H9 (cell line): ENCODE data around the gene DSG2. TPM values are rescaled to one million over a fixed set of nuclear protein-coding genes. Genes with fewer than 3 reads are reported as not detected.
"Not testable (repeated sequence)": the region's sequence is repeated elsewhere in the genome, so short reads cannot be mapped to it uniquely, and the experiment has no call there.

Experiments
- DNase-seq: peaks from one replicate; pipeline ENCODE4 v3.0.0-alpha.2; 2017
- H2AFZ ChIP-seq: one replicate; pipeline ENCODE4 v1.6.1; 2013; ENCODE audit warnings: mild to moderate bottlenecking, low read length, control low read depth, moderate library complexity
- H2AK5ac ChIP-seq: 2 replicates; pipeline ENCODE4 v1.6.1; 2013; ENCODE audit warnings: low read length, control low read depth, mixed read lengths; ENCODE audit not compliant: insufficient read length
- H2BK120ac ChIP-seq: one replicate; pipeline ENCODE4 v1.6.1; 2013; ENCODE audit warnings: low read depth, mild to moderate bottlenecking, low read length, control low read depth, inconsistent platforms; ENCODE audit not compliant: poor library complexity, severe bottlenecking
- H2BK12ac ChIP-seq: 2 replicates; pipeline ENCODE4 v1.6.1; 2013; ENCODE audit warnings: low read length, control low read depth, mixed read lengths, low read depth; ENCODE audit not compliant: insufficient read length
- H2BK15ac ChIP-seq: 2 replicates; pipeline ENCODE4 v1.6.1; 2013; ENCODE audit warnings: low read depth, low read length, control low read depth
- H2BK20ac ChIP-seq: one replicate; pipeline ENCODE4 v1.6.1; 2013; ENCODE audit warnings: low read depth, mild to moderate bottlenecking, low read length, control low read depth, inconsistent platforms; ENCODE audit not compliant: poor library complexity, severe bottlenecking
- H2BK5ac ChIP-seq: 2 replicates; pipeline ENCODE4 v1.6.1; 2013; ENCODE audit warnings: low read length, control low read depth, mixed read lengths; ENCODE audit not compliant: insufficient read length
- H3K14ac ChIP-seq: 2 replicates; pipeline ENCODE4 v1.6.1; 2013; ENCODE audit warnings: low read length, control low read depth; ENCODE audit not compliant: insufficient read depth
- H3K18ac ChIP-seq: 2 replicates; pipeline ENCODE4 v1.6.1; 2013; ENCODE audit warnings: low read depth, mild to moderate bottlenecking, mixed read lengths, low read length, control low read depth; ENCODE audit not compliant: insufficient read length
- H3K23ac ChIP-seq: 2 replicates; pipeline ENCODE4 v1.6.1; 2013; ENCODE audit warnings: low read length, control low read depth, mixed read lengths, low read depth; ENCODE audit not compliant: insufficient read length
- H3K23me2 ChIP-seq: 2 replicates; pipeline ENCODE4 v1.6.1; 2013; ENCODE audit warnings: low read depth, mild to moderate bottlenecking, mixed read lengths, low read length, control low read depth; ENCODE audit not compliant: insufficient read length, poor library complexity, severe bottlenecking
- H3K27ac ChIP-seq: 2 replicates; pipeline ENCODE4 v1.5.1; 2013; ENCODE audit warnings: low read length, control low read depth, mixed read lengths, low read depth; ENCODE audit not compliant: insufficient read length
- H3K27me3 ChIP-seq: 2 replicates; pipeline ENCODE4 v1.6.1; 2013; ENCODE audit warnings: low read length, control low read depth, inconsistent platforms; ENCODE audit not compliant: insufficient read depth
- H3K4ac ChIP-seq: 2 replicates; pipeline ENCODE4 v1.6.1; 2013; ENCODE audit warnings: low read depth, mild to moderate bottlenecking, control low read depth, inconsistent platforms, low read length, moderate library complexity
- H3K4me1 ChIP-seq: 2 replicates; pipeline ENCODE4 v1.6.1; 2013; ENCODE audit warnings: low read length, control low read depth, inconsistent platforms; ENCODE audit not compliant: insufficient read depth
- H3K4me2 ChIP-seq: 2 replicates; pipeline ENCODE4 v1.6.1; 2013; ENCODE audit warnings: low read length, control low read depth, mixed read lengths; ENCODE audit not compliant: insufficient read length, insufficient read depth
- H3K56ac ChIP-seq: 2 replicates; pipeline ENCODE4 v1.6.1; 2013; ENCODE audit warnings: low read depth, mild to moderate bottlenecking, mixed read lengths, low read length, control low read depth; ENCODE audit not compliant: insufficient read length
- H3K79me1 ChIP-seq: 2 replicates; pipeline ENCODE4 v1.6.1; 2013; ENCODE audit warnings: low read depth, mild to moderate bottlenecking, moderate library complexity, low read length, control low read depth, inconsistent platforms; ENCODE audit not compliant: insufficient read depth, poor library complexity, severe bottlenecking
- H3K79me2 ChIP-seq: 2 replicates; pipeline ENCODE4 v1.6.1; 2013; ENCODE audit warnings: low read length, control low read depth, inconsistent platforms; ENCODE audit not compliant: insufficient read depth
- H3K9ac ChIP-seq: 2 replicates; pipeline ENCODE4 v1.6.1; 2013; ENCODE audit warnings: low read length, control low read depth, mixed read lengths; ENCODE audit not compliant: insufficient read length; ENCODE audit errors: extremely low read depth
- H3K9me3 ChIP-seq: one replicate; pipeline ENCODE4 v1.6.1; 2013; ENCODE audit warnings: low read depth, low read length, inconsistent platforms; ENCODE audit not compliant: control insufficient read depth
- H3T11ph ChIP-seq: one replicate; pipeline ENCODE4 v1.6.1; 2013; ENCODE audit warnings: mild to moderate bottlenecking, low read length, control low read depth, inconsistent platforms
- H4K20me1 ChIP-seq: one replicate; pipeline ENCODE4 v1.6.1; 2013; ENCODE audit not compliant: control insufficient read depth, insufficient read length, insufficient read depth
- H4K5ac ChIP-seq: 2 replicates; pipeline ENCODE4 v1.6.1; 2013; ENCODE audit warnings: low read depth, mild to moderate bottlenecking, mixed read lengths, low read length, control low read depth; ENCODE audit not compliant: insufficient read length
- H4K8ac ChIP-seq: replicated peaks from 2 replicates; pipeline ENCODE4 v1.6.1; 2013; ENCODE audit warnings: low read length, control low read depth, mixed read lengths, low read depth; ENCODE audit not compliant: insufficient read length
- H4K91ac ChIP-seq: 2 replicates; pipeline ENCODE4 v1.6.1; 2013; ENCODE audit warnings: low read depth, mild to moderate bottlenecking, moderate library complexity, mixed read lengths, low read length, control low read depth; ENCODE audit not compliant: insufficient read length
- H3K27ac Mint-ChIP-seq, 3 experiments: 2 replicates in 2 of 3; 3 replicates in 1 of 3; pipeline ENCODE4 v1.8.0; 2020 to 2021; ENCODE audit warnings: mixed read lengths in 3 of 3, mild to moderate bottlenecking in 1 of 3, moderate library complexity in 1 of 3
- H3K27me3 Mint-ChIP-seq: 2 replicates; pipeline ENCODE4 v1.8.0; 2021; ENCODE audit warnings: low read depth, mild to moderate bottlenecking, moderate library complexity, mixed read lengths
- H3K36me3 Mint-ChIP-seq, 3 experiments: 2 replicates in 2 of 3; 3 replicates in 1 of 3; pipeline ENCODE4 v1.8.0; 2020 to 2021; ENCODE audit warnings: low read depth in 3 of 3, mixed read lengths in 3 of 3; ENCODE audit not compliant: insufficient read depth in 1 of 3
- H3K4me1 Mint-ChIP-seq, 2 experiments: 2 replicates each; pipeline ENCODE4 v1.8.0; 2020; ENCODE audit warnings: mixed read lengths in 2 of 2
- H3K4me3 Mint-ChIP-seq, 2 experiments: 2 replicates in 1 of 2; 3 replicates in 1 of 2; pipeline ENCODE4 v1.8.0; 2020 to 2021; ENCODE audit warnings: mild to moderate bottlenecking in 2 of 2, mixed read lengths in 2 of 2, moderate library complexity in 1 of 2
- H3K9me3 Mint-ChIP-seq, 2 experiments: 2 replicates in 1 of 2; 3 replicates in 1 of 2; pipeline ENCODE4 v1.8.0; 2020; ENCODE audit warnings: mild to moderate bottlenecking in 2 of 2, mixed read lengths in 2 of 2, moderate library complexity in 1 of 2
- CTCF ChIP-seq: fragments of 200-600 bp; sonication (generic); conservative IDR thresholded peaks from 3 replicates; pipeline ENCODE4 v1.8.0; 2021; ENCODE audit warnings: antibody characterized with exemption, mild to moderate bottlenecking
- WGBS: extraction: QIAGEN DNeasy Blood & Tissue Kit; methylation state at CpG from one replicate; pipeline ENCODE4 v1.1.7; 2013; ENCODE audit warnings: missing lambda C conversion rate, low lambda C conversion rate, mixed read lengths; ENCODE audit not compliant: insufficient read length; ENCODE audit errors: extremely low coverage; 5-methylcytosine and 5-hydroxymethylcytosine counted together
- total RNA-seq: library from RNA; stranded (reverse); gene quantifications from 2 replicates; pipeline ENCODE4 v1.2.1, GENCODE V29; 2021

DSG2 gene
- total RNA-seq, 1 experiment from 2014 or later = 107 TPM

GRCh38 chr18:31506024-31506742 is 8.2 kb downstream of the DSG2 start:
- Histone ChIP-seq H3K56ac (no peak overlapping the region), H2BK5ac (no peak overlapping the region), H2BK20ac (no peak overlapping the region), H4K5ac (no peak overlapping the region), H3K18ac (no peak overlapping the region), H3T11ph (no peak overlapping the region), H3K4me1 (no peaks in the 10 kb centered on the region), H3K27me3 (no peaks in the 10 kb centered on the region), H3K79me1 (peaks cover 6% of the 10 kb centered on the region), H3K23me2 (no peaks in the 10 kb centered on the region), H3K27ac (no peak overlapping the region), H2AK5ac (no peak overlapping the region), H4K8ac (no peak overlapping the region), H3K4ac (no peak overlapping the region), H3K4me2 (no peak overlapping the region), H2AFZ (no peak overlapping the region), H3K14ac (no peak overlapping the region), H3K23ac (no peak overlapping the region), H4K20me1 (no peaks in the 10 kb centered on the region), H4K91ac (no peak overlapping the region), H2BK120ac (no peak overlapping the region), H3K9me3 (no peaks in the 10 kb centered on the region), H3K79me2 (peaks cover 30% of the 10 kb centered on the region; the same call in 1 of the 2 replicates), H3K9ac (no peak overlapping the region), H2BK15ac (no peak overlapping the region), H2BK12ac (no peak overlapping the region)
- Mint-ChIP-seq H3K4me1 (peaks cover 5 to 11% of the 10 kb centered on the region in 2 experiments; a peak in 3 of 4 replicates), H3K9me3 (peaks cover 5 to 9% of the 10 kb centered on the region in 2 experiments), H3K4me3 (no peak overlapping the region), H3K36me3 (peaks cover 11 to 20% (median 13%) of the 10 kb centered on the region in 3 experiments), H3K27ac (no peak overlapping the region), H3K27me3 (no peaks in the 10 kb centered on the region)
- no CpG with 5 or more reads among the region's 5 CpGs for WGBS
- DNase-seq = no peak
- peak; percentile 47; the same call in 2 of the 3 replicates for TF ChIP-seq CTCF

- Mint-ChIP-seq H3K36me3 (peaks cover 11 to 20% (median 13%) of the 10 kb centered on the region in 3 experiments), H3K4me1 (peaks cover 5 to 15% of the 10 kb centered on the region in 2 experiments)
- not testable (repeated sequence) for H3K14ac ChIP-seq, H4K8ac ChIP-seq, H3K79me1 ChIP-seq, H2AK5ac ChIP-seq, H3T11ph ChIP-seq, H3K27ac ChIP-seq, H2AFZ ChIP-seq, H2BK12ac ChIP-seq, H3K4me1 ChIP-seq, H3K23ac ChIP-seq, H3K9me3 ChIP-seq, H3K9ac ChIP-seq, H3K4me3 Mint-ChIP-seq, H4K91ac ChIP-seq, DNase-seq, H3K9me3 Mint-ChIP-seq, H2BK20ac ChIP-seq, H3K4ac ChIP-seq, H3K18ac ChIP-seq, H3K56ac ChIP-seq, H4K20me1 ChIP-seq, H2BK5ac ChIP-seq, H2BK120ac ChIP-seq, H3K27ac Mint-ChIP-seq, H4K5ac ChIP-seq, H3K27me3 ChIP-seq, H3K27me3 Mint-ChIP-seq, H3K23me2 ChIP-seq, H2BK15ac ChIP-seq, H3K4me2 ChIP-seq
- WGBS = no CpG with 5 or more reads among the region's 2 CpGs
- peaks cover 28% of the 10 kb centered on the region; the same call in 1 of the 2 replicates for H3K79me2 ChIP-seq
Measured at GRCh38 chr18:31507124-31507523, 9.1 kb downstream of the DSG2 start.
